ENCODE data around the gene ZBTB4.

ZBTB4 gene

GRCh38 chr17:7419819-7420610 lies 59.4 kb downstream of the ZBTB4 start, which contains the start of gene SPEM1:
Gene SPEM1, plus strand, starts transcription at chr17:7420324. Its CDS starts 61 bp downstream, at chr17:7420385.
- Histone ChIP-seq H3K23ac (ENCODE audit: low read length) (no peak within 1 kb of the TSS), H2AK5ac (ENCODE audit: low read length) (no peak within 1 kb of the TSS), H3K9ac (ENCODE audit: low read length) (no peak within 1 kb of the TSS), H4K8ac (ENCODE audit: low read depth, low read length) (no peak within 1 kb of the TSS), H3K79me2 (ENCODE audit: control insufficient read depth, insufficient read depth, low read length, poor library complexity) (no peaks in the 10 kb centered on the region), H3K27me3 (ENCODE audit: insufficient read depth, low read length) (no peaks in the 10 kb centered on the region), H4K12ac (ENCODE audit: low read depth, low read length) (no peak within 1 kb of the TSS), H3K4ac (ENCODE audit: low read depth, low read length) (no peak within 1 kb of the TSS), H3K9me3 (ENCODE audit: insufficient read depth, low read depth, low read length) (peaks cover 3% of the 10 kb centered on the region), H3K4me1 (ENCODE audit: control insufficient read depth in 1 of 2, insufficient read depth in 2 of 2, low read length in 2 of 2) (peaks cover 0 to 2% of the 10 kb centered on the region in 2 experiments), H4K91ac (ENCODE audit: low read depth, low read length) (no peak within 1 kb of the TSS), H3K4me2 (ENCODE audit: low read length) (no peak within 1 kb of the TSS), H2BK12ac (ENCODE audit: low read length) (no peak within 1 kb of the TSS), H2AFZ (ENCODE audit: insufficient read depth, low read length, poor library complexity) (no peak within 1 kb of the TSS), H3K4me3 (ENCODE audit: low read depth, low read length) (no peak within 1 kb of the TSS), H3K14ac (ENCODE audit: low read length) (no peak within 1 kb of the TSS), H2BK5ac (ENCODE audit: low read depth, low read length, poor library complexity) (no peak within 1 kb of the TSS), H3K27ac (ENCODE audit: low read depth, low read length) (no peak within 1 kb of the TSS), H2BK120ac (ENCODE audit: insufficient read depth, low read length, poor library complexity) (no peak within 1 kb of the TSS), H3K79me1 (ENCODE audit: low read length) (no peaks in the 10 kb centered on the region), H3K18ac (ENCODE audit: low read length) (no peak within 1 kb of the TSS), H3K36me3 (ENCODE audit: control insufficient read depth in 1 of 2, insufficient read depth in 2 of 2, low read length in 2 of 2) (peaks cover 18 to 21% of the 10 kb centered on the region in 2 experiments)
- DNase-seq = no peak
- WGBS (ENCODE audit: extremely low coverage, insufficient coverage, insufficient read length) = no CpG with 5 or more reads among the region's 17 CpGs

- no peak overlapping the region for H2BK120ac ChIP-seq (ENCODE audit: insufficient read depth, low read length, poor library complexity)
Measured at GRCh38 chr17:7418472-7419152, 60.8 kb downstream of the ZBTB4 start.

GRCh38 chr17:7417056-7417655 lies 62.3 kb downstream of the ZBTB4 start:
- no peak overlapping the region for H3K23ac ChIP-seq (ENCODE audit: low read length)

More at GRCh38 chr17:7418472-7419152, 60.8 kb downstream of the ZBTB4 start:
- no peak overlapping the region for H3K14ac ChIP-seq (ENCODE audit: low read length)
- H3K79me1 ChIP-seq (ENCODE audit: low read length) = no peaks in the 10 kb centered on the region
- no peak overlapping the region for H3K9ac ChIP-seq (ENCODE audit: low read length)
- H3K27me3 ChIP-seq (ENCODE audit: insufficient read depth, low read length) = no peaks in the 10 kb centered on the region
- no peak overlapping the region for H3K23ac ChIP-seq (ENCODE audit: low read length)
- H3K36me3 ChIP-seq (ENCODE audit: control insufficient read depth in 1 of 2, insufficient read depth in 2 of 2, low read length in 2 of 2) = peaks cover 22 to 29% of the 10 kb centered on the region in 2 experiments
- no peak overlapping the region for H2BK12ac ChIP-seq (ENCODE audit: low read length)
- H4K91ac ChIP-seq (ENCODE audit: low read depth, low read length) = no peak overlapping the region
- no peak overlapping the region for H3K4me3 ChIP-seq (ENCODE audit: low read depth, low read length)
- no peaks in the 10 kb centered on the region for H3K79me2 ChIP-seq (ENCODE audit: control insufficient read depth, insufficient read depth, low read length, poor library complexity)
- H3K27ac ChIP-seq (ENCODE audit: low read depth, low read length) = no peak overlapping the region
- H4K12ac ChIP-seq (ENCODE audit: low read depth, low read length) = no peak overlapping the region
- H3K4me1 ChIP-seq (ENCODE audit: control insufficient read depth in 1 of 2, insufficient read depth in 2 of 2, low read length in 2 of 2) = peaks cover 0 to 2% of the 10 kb centered on the region in 2 experiments
- H4K8ac ChIP-seq (ENCODE audit: low read depth, low read length) = no peak overlapping the region
- no peaks in the 10 kb centered on the region for H3K9me3 ChIP-seq (ENCODE audit: insufficient read depth, low read depth, low read length)
- H2BK5ac ChIP-seq (ENCODE audit: low read depth, low read length, poor library complexity) = no peak overlapping the region
- H3K4me2 ChIP-seq (ENCODE audit: low read length) = no peak overlapping the region
- H3K4ac ChIP-seq (ENCODE audit: low read depth, low read length) = no peak overlapping the region
- no peak overlapping the region for H2AK5ac ChIP-seq (ENCODE audit: low read length)
- no peak overlapping the region for H3K18ac ChIP-seq (ENCODE audit: low read length)
- no peak overlapping the region for H2AFZ ChIP-seq (ENCODE audit: insufficient read depth, low read length, poor library complexity)
- WGBS (ENCODE audit: extremely low coverage, insufficient coverage, insufficient read length) = no CpG with 5 or more reads among the region's 18 CpGs
- no peak for DNase-seq

GRCh38 chr17:7416323-7416722 lies 63.1 kb downstream of the ZBTB4 start:
- H4K12ac ChIP-seq (ENCODE audit: low read depth, low read length) = no peak overlapping the region
- DNase-seq = peak in 1 of 2 donors; percentile 32
- no peak overlapping the region for H3K14ac ChIP-seq (ENCODE audit: low read length)
- no peaks in the 10 kb centered on the region for H3K79me1 ChIP-seq (ENCODE audit: low read length)
- no peak overlapping the region for H3K4me2 ChIP-seq (ENCODE audit: low read length)
- no peak overlapping the region for H4K8ac ChIP-seq (ENCODE audit: low read depth, low read length)
- no peaks in the 10 kb centered on the region for H3K9me3 ChIP-seq (ENCODE audit: insufficient read depth, low read depth, low read length)
- H3K36me3 ChIP-seq (ENCODE audit: control insufficient read depth in 1 of 2, insufficient read depth in 2 of 2, low read length in 2 of 2) = peaks cover 22 to 29% of the 10 kb centered on the region in 2 experiments
- H2BK12ac ChIP-seq (ENCODE audit: low read length) = no peak overlapping the region
- no peak overlapping the region for H2AFZ ChIP-seq (ENCODE audit: insufficient read depth, low read length, poor library complexity)
- H2BK120ac ChIP-seq (ENCODE audit: insufficient read depth, low read length, poor library complexity) = no peak overlapping the region
- H3K79me2 ChIP-seq (ENCODE audit: control insufficient read depth, insufficient read depth, low read length, poor library complexity) = no peaks in the 10 kb centered on the region
- peaks cover 0 to 2% of the 10 kb centered on the region in 2 experiments for H3K4me1 ChIP-seq (ENCODE audit: control insufficient read depth in 1 of 2, insufficient read depth in 2 of 2, low read length in 2 of 2)
- no peak overlapping the region for H2BK5ac ChIP-seq (ENCODE audit: low read depth, low read length, poor library complexity)
- H2AK5ac ChIP-seq (ENCODE audit: low read length) = no peak overlapping the region
- H3K18ac ChIP-seq (ENCODE audit: low read length) = no peak overlapping the region
- H3K9ac ChIP-seq (ENCODE audit: low read length) = no peak overlapping the region
- H3K4me3 ChIP-seq (ENCODE audit: low read depth, low read length) = no peak overlapping the region
- H4K91ac ChIP-seq (ENCODE audit: low read depth, low read length) = no peak overlapping the region
- H3K27ac ChIP-seq (ENCODE audit: low read depth, low read length) = no peak overlapping the region
- no peak overlapping the region for H3K4ac ChIP-seq (ENCODE audit: low read depth, low read length)
- no CpG with 5 or more reads among the region's 6 CpGs for WGBS (ENCODE audit: extremely low coverage, insufficient coverage, insufficient read length)
- H3K27me3 ChIP-seq (ENCODE audit: insufficient read depth, low read length) = no peaks in the 10 kb centered on the region
- H3K23ac ChIP-seq (ENCODE audit: low read length) = no peak overlapping the region

More at GRCh38 chr17:7417056-7417655, 62.3 kb downstream of the ZBTB4 start:
- H3K27ac ChIP-seq (ENCODE audit: low read depth, low read length) = no peak overlapping the region
- H2AK5ac ChIP-seq (ENCODE audit: low read length) = no peak overlapping the region
- no CpG with 5 or more reads among the region's 54 CpGs for WGBS (ENCODE audit: extremely low coverage, insufficient coverage, insufficient read length)
- H3K4me2 ChIP-seq (ENCODE audit: low read length) = no peak overlapping the region
- no peak overlapping the region for H3K18ac ChIP-seq (ENCODE audit: low read length)
- DNase-seq = no peak
- no peak overlapping the region for H4K12ac ChIP-seq (ENCODE audit: low read depth, low read length)
- H3K36me3 ChIP-seq (ENCODE audit: control insufficient read depth in 1 of 2, insufficient read depth in 2 of 2, low read length in 2 of 2) = peaks cover 22 to 29% of the 10 kb centered on the region in 2 experiments
- no peak overlapping the region for H3K14ac ChIP-seq (ENCODE audit: low read length)
- no peaks in the 10 kb centered on the region for H3K9me3 ChIP-seq (ENCODE audit: insufficient read depth, low read depth, low read length)
- no peak overlapping the region for H4K8ac ChIP-seq (ENCODE audit: low read depth, low read length)
- H2BK12ac ChIP-seq (ENCODE audit: low read length) = no peak overlapping the region
- peaks cover 0 to 2% of the 10 kb centered on the region in 2 experiments for H3K4me1 ChIP-seq (ENCODE audit: control insufficient read depth in 1 of 2, insufficient read depth in 2 of 2, low read length in 2 of 2)
- H3K27me3 ChIP-seq (ENCODE audit: insufficient read depth, low read length) = no peaks in the 10 kb centered on the region
- no peak overlapping the region for H3K9ac ChIP-seq (ENCODE audit: low read length)
- H2BK120ac ChIP-seq (ENCODE audit: insufficient read depth, low read length, poor library complexity) = no peak overlapping the region
- no peaks in the 10 kb centered on the region for H3K79me2 ChIP-seq (ENCODE audit: control insufficient read depth, insufficient read depth, low read length, poor library complexity)
- H3K4ac ChIP-seq (ENCODE audit: low read depth, low read length) = no peak overlapping the region
- H2BK5ac ChIP-seq (ENCODE audit: low read depth, low read length, poor library complexity) = no peak overlapping the region
- no peak overlapping the region for H4K91ac ChIP-seq (ENCODE audit: low read depth, low read length)
- no peak overlapping the region for H2AFZ ChIP-seq (ENCODE audit: insufficient read depth, low read length, poor library complexity)
- no peaks in the 10 kb centered on the region for H3K79me1 ChIP-seq (ENCODE audit: low read length)
- no peak overlapping the region for H3K4me3 ChIP-seq (ENCODE audit: low read depth, low read length)

Data from trophoblast cell (in vitro differentiated cells and primary cell).